B cell (primary cell): Measurements from ENCODE around the gene CNST.

Source experiments
- EZH2 ChIP-seq: IDR thresholded peaks from 2 replicates; pipeline ENCODE4 v1.6.1; 2012; ENCODE audit warnings: borderline replicate concordance, low read depth, mild to moderate bottlenecking, moderate library complexity, low read length; ENCODE audit not compliant: insufficient read depth, poor library complexity, severe bottlenecking
- TF ChIP-seq, protein P1 (sequence below): fragments of 200-600 bp; IDR thresholded peaks from one replicate; pipeline ENCODE4 v1.8.0; 2022; ENCODE audit warnings: antibody characterized with exemption, mild to moderate bottlenecking

GRCh38 chr1:246632281-246633168, 66.3 kb downstream of the CNST start:
- TF ChIP-seq, protein P1, sequence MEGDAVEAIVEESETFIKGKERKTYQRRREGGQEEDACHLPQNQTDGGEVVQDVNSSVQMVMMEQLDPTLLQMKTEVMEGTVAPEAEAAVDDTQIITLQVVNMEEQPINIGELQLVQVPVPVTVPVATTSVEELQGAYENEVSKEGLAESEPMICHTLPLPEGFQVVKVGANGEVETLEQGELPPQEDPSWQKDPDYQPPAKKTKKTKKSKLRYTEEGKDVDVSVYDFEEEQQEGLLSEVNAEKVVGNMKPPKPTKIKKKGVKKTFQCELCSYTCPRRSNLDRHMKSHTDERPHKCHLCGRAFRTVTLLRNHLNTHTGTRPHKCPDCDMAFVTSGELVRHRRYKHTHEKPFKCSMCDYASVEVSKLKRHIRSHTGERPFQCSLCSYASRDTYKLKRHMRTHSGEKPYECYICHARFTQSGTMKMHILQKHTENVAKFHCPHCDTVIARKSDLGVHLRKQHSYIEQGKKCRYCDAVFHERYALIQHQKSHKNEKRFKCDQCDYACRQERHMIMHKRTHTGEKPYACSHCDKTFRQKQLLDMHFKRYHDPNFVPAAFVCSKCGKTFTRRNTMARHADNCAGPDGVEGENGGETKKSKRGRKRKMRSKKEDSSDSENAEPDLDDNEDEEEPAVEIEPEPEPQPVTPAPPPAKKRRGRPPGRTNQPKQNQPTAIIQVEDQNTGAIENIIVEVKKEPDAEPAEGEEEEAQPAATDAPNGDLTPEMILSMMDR = no peak
- no peak for TF ChIP-seq EZH2
